GM23338 (cell line): ENCODE data around the gene PTP4A1. TPM values are rescaled to one million over a fixed set of nuclear protein-coding genes. Genes with fewer than 3 reads are reported as not detected.

Experiments used
- ATAC-seq: fragments of 200-7000 bp; cut with Tn5 transposase; 3 replicates; pipeline ENCODE4 v1.9.1; 2020
- DNase-seq: peaks from one replicate; pipeline ENCODE4 v3.0.0-alpha.2; 2015; ENCODE audit warnings: low spot score
- H2AFZ ChIP-seq: fragments of 200-600 bp; sonication (generic); 2 replicates; pipeline ENCODE4 v1.8.0; 2016; ENCODE audit warnings: antibody characterized with exemption, mild to moderate bottlenecking, moderate library complexity
- H3F3A ChIP-seq: fragments of 200-600 bp; sonication (generic); replicated peaks from 2 replicates; pipeline ENCODE4 v1.8.0; 2017; ENCODE audit warnings: antibody characterized with exemption, mixed run types, low read depth
- H3K27ac ChIP-seq: fragments of 200-600 bp; sonication (generic); 2 replicates; pipeline ENCODE4 v1.6.1; 2016; ENCODE audit warnings: low read depth
- H3K27me3 ChIP-seq: fragments of 200-600 bp; sonication (generic); 2 replicates; pipeline ENCODE4 v1.8.0; 2016; ENCODE audit warnings: mild to moderate bottlenecking, mixed run types, moderate library complexity; ENCODE audit not compliant: insufficient read depth
- H3K36me3 ChIP-seq: fragments of 200-600 bp; sonication (generic); 2 replicates; pipeline ENCODE4 v1.8.0; 2016; ENCODE audit warnings: mild to moderate bottlenecking; ENCODE audit not compliant: insufficient read depth
- H3K4me1 ChIP-seq: fragments of 200-600 bp; sonication (generic); 2 replicates; pipeline ENCODE4 v1.8.0; 2016; ENCODE audit warnings: mild to moderate bottlenecking, moderate library complexity; ENCODE audit not compliant: insufficient read depth
- H3K4me2 ChIP-seq: fragments of 200-600 bp; sonication (generic); 2 replicates; pipeline ENCODE4 v1.7.1; 2017; ENCODE audit warnings: mixed run types
- H3K4me3 ChIP-seq: fragments of 200-600 bp; sonication (generic); 2 replicates; pipeline ENCODE4 v1.6.1; 2016; ENCODE audit warnings: mixed run types
- H3K79me2 ChIP-seq: fragments of 200-600 bp; sonication (generic); replicated peaks from 2 replicates; pipeline ENCODE4 v1.8.0; 2017; ENCODE audit warnings: mild to moderate bottlenecking; ENCODE audit not compliant: insufficient read depth
- H3K9me2 ChIP-seq: fragments of 200-600 bp; sonication (generic); 2 replicates; pipeline ENCODE4 v1.8.0; 2017; ENCODE audit not compliant: insufficient read depth
- H4K20me1 ChIP-seq: fragments of 200-600 bp; sonication (generic); replicated peaks from 2 replicates; pipeline ENCODE4 v1.8.0; 2017; ENCODE audit warnings: mild to moderate bottlenecking; ENCODE audit not compliant: insufficient read depth
- H3K27ac Mint-ChIP-seq: 2 replicates; pipeline ENCODE4 v1.8.0; 2020; ENCODE audit warnings: inconsistent platforms, mild to moderate bottlenecking, moderate library complexity, mixed read lengths
- H3K27me3 Mint-ChIP-seq: 3 replicates; pipeline ENCODE4 v1.8.0; 2022; ENCODE audit warnings: low read depth, mild to moderate bottlenecking, moderate library complexity, mixed read lengths, inconsistent platforms; ENCODE audit not compliant: insufficient read depth, poor library complexity
- H3K36me3 Mint-ChIP-seq: 3 replicates; pipeline ENCODE4 v1.8.0; 2021; ENCODE audit warnings: low read depth, mild to moderate bottlenecking, inconsistent platforms, moderate library complexity, mixed read lengths
- H3K4me1 Mint-ChIP-seq: 3 replicates; pipeline ENCODE4 v1.8.0; 2020; ENCODE audit warnings: mild to moderate bottlenecking, inconsistent platforms, mixed read lengths
- H3K4me3 Mint-ChIP-seq: 3 replicates; pipeline ENCODE4 v1.8.0; 2021; ENCODE audit warnings: moderate library complexity, mild to moderate bottlenecking, inconsistent platforms, mixed read lengths
- H3K9me3 Mint-ChIP-seq: 3 replicates; pipeline ENCODE4 v1.8.0; 2020; ENCODE audit warnings: moderate library complexity, mild to moderate bottlenecking, inconsistent platforms, mixed read lengths
- CREB1 ChIP-seq: fragments of 250-450 bp; sonication (Bioruptor Pico); IDR thresholded peaks from 2 replicates; pipeline ENCODE4 v1.5.0; 2020; ENCODE audit warnings: low read depth, mild to moderate bottlenecking, moderate library complexity
- CTCF ChIP-seq, 2 experiments: fragments of 200-600 bp in 1 of 2; sonication (generic) in 1 of 2; conservative IDR thresholded peaks; 2 replicates each; pipeline versions ENCODE4 v1.5.1 to v1.6.1; 2016 to 2017; ENCODE audit warnings: antibody characterized with exemption in 2 of 2, low read depth in 2 of 2, mild to moderate bottlenecking in 2 of 2, moderate library complexity in 1 of 2
- EZH2 ChIP-seq: fragments of 200-600 bp; sonication (generic); IDR thresholded peaks from one replicate; pipeline ENCODE4 v1.8.0; 2017; ENCODE audit warnings: antibody characterized with exemption, mild to moderate bottlenecking, low read depth; ENCODE audit not compliant: unreplicated experiment
- EZH2phosphoT487 ChIP-seq: fragments of 200-600 bp; sonication (generic); IDR thresholded peaks from one replicate; pipeline ENCODE4 v1.8.1; 2018; ENCODE audit warnings: antibody characterized with exemption; ENCODE audit not compliant: unreplicated experiment
- JUNB ChIP-seq: IDR thresholded peaks from one replicate; pipeline ENCODE4 v1.6.1; 2016; ENCODE audit warnings: antibody characterized with exemption; ENCODE audit not compliant: unreplicated experiment
- NANOG ChIP-seq: IDR thresholded peaks from 2 replicates; pipeline ENCODE4 v1.6.1; 2016; ENCODE audit warnings: antibody characterized with exemption, borderline replicate concordance
- POLR2AphosphoS5 ChIP-seq: IDR thresholded peaks from 2 replicates; pipeline ENCODE4 v1.6.1; 2016; ENCODE audit warnings: antibody characterized with exemption, low read depth
- REST ChIP-seq: IDR thresholded peaks from one replicate; pipeline ENCODE4 v1.6.1; 2018; ENCODE audit warnings: antibody characterized with exemption; ENCODE audit not compliant: unreplicated experiment
- STAT1 ChIP-seq: IDR thresholded peaks from one replicate; pipeline ENCODE4 v1.6.1; 2016; ENCODE audit warnings: antibody characterized with exemption; ENCODE audit not compliant: unreplicated experiment
- polyA plus RNA-seq: library from polyadenylated mRNA; unstranded; fragments of >200 nt; fragmentation: Nextera tagmentation; extraction: Ambion mirVana; gene quantifications from 2 replicates; pipeline ENCODE4 v1.2.1, GENCODE V29; 2016
- total RNA-seq: library from RNA; depleted of rRNA; stranded (reverse); fragments of >200 nt; shearing (Covaris generic); gene quantifications from 2 replicates; pipeline ENCODE4 v1.2.3, GENCODE V29; 2014

The PTP4A1 gene
- total and polyA plus RNA-seq, 2 experiments from 2014 or later: 99.0 to 102 TPM

GRCh38 chr6:63563235-63563634 lies 9.0 kb upstream of the PTP4A1 start:
- Histone ChIP-seq H3K27ac (no peak overlapping the region), H3K4me2 (no peak overlapping the region), H3K9me2 (no peaks in the 10 kb centered on the region), H2AFZ (no peak overlapping the region), H3K4me3 (no peak overlapping the region), H4K20me1 (no peaks in the 10 kb centered on the region), H3K36me3 (no peaks in the 10 kb centered on the region), H3F3A (no peaks in the 10 kb centered on the region), H3K4me1 (peaks cover 13% of the 10 kb centered on the region; the same call in 1 of the 2 replicates), H3K27me3 (no peaks in the 10 kb centered on the region), H3K79me2 (no peaks in the 10 kb centered on the region)
- Mint-ChIP-seq H3K36me3 (peaks cover 5% of the 10 kb centered on the region; the same call in 1 of the 3 replicates), H3K4me1 (peaks cover 11% of the 10 kb centered on the region; the same call in 2 of the 3 replicates), H3K4me3 (no peak overlapping the region), H3K27me3 (peaks cover 6% of the 10 kb centered on the region), H3K27ac (no peak overlapping the region), H3K9me3 (peaks cover 11% of the 10 kb centered on the region; the same call in 2 of the 3 replicates)
- no peak for DNase-seq
- no peak for TF ChIP-seq REST
- no peak for ATAC-seq

GRCh38 chr6:63565058-63565726 lies 7.1 kb upstream of the PTP4A1 start:
- no peak overlapping the region for H3K27ac ChIP-seq
- H3K4me1 ChIP-seq: peaks cover 13% of the 10 kb centered on the region; the same call in 1 of the 2 replicates
- no peaks in the 10 kb centered on the region for H3K9me2 ChIP-seq
- Mint-ChIP-seq H3K9me3 (peaks cover 11% of the 10 kb centered on the region; the same call in 2 of the 3 replicates), H3K4me3 (no peak overlapping the region), H3K27me3 (peaks cover 2% of the 10 kb centered on the region), H3K27ac (0 out of 2 replicates have a peak overlapping the region, but pooled peaks have one; percentile 14), H3K36me3 (peaks cover 5% of the 10 kb centered on the region; the same call in 1 of the 3 replicates), H3K4me1 (peaks cover 11% of the 10 kb centered on the region; the same call in 2 of the 3 replicates)
- no peak for DNase-seq
- H2AFZ ChIP-seq: no peak overlapping the region
- no peak overlapping the region for H3K4me2 ChIP-seq
- H4K20me1 ChIP-seq: no peaks in the 10 kb centered on the region
- H3K36me3 ChIP-seq: no peaks in the 10 kb centered on the region
- no peaks in the 10 kb centered on the region for H3K27me3 ChIP-seq
- H3K79me2 ChIP-seq: no peaks in the 10 kb centered on the region
- H3K4me3 ChIP-seq: no peak overlapping the region
- no peaks in the 10 kb centered on the region for H3F3A ChIP-seq
- no peak for ATAC-seq
- TF ChIP-seq CREB1 (CRISPR knock-in tag): no peak
- no peak for TF ChIP-seq JUNB
- TF ChIP-seq EZH2: no peak
- no peak for TF ChIP-seq STAT1
- no peak for TF ChIP-seq NANOG
- TF ChIP-seq POLR2AphosphoS5: no peak
- TF ChIP-seq REST: no peak
- TF ChIP-seq EZH2phosphoT487: no peak
- no peak for TF ChIP-seq CTCF (conservative IDR thresholded peaks at IDR 0.05; ENCODE audit: low read depth in 2 of 2)
